Panc1 (cell line): ENCODE data around the gene RAP2B. TPM values are rescaled to one million over a fixed set of nuclear protein-coding genes. Genes with fewer than 3 reads are reported as not detected.

ENCODE experiments used
- ATAC-seq: fragments of 200-7000 bp; cut with Tn5 transposase; 2 replicates; pipeline ENCODE4 v1.9.1; 2020; ENCODE audit warnings: mild to moderate bottlenecking, moderate library complexity
- BruUV-seq: library from RNA; stranded (reverse); fragments of 400-500 nt; replicated peaks from 2 replicates; lab custom pipeline; 2021; lab: Mats Ljungman, UMichigan
- CTCF ChIA-PET: fragments of 300-600 bp; sonication (Branson Sonifier 250); formaldehyde crosslinking; loops from one replicate; lab custom pipeline; 2022; ENCODE audit warnings: antibody characterized with exemption; lab: Charles Lee
- POLR2A ChIA-PET: fragments of 300-600 bp; sonication (Branson Sonifier 250); formaldehyde crosslinking; loops from one replicate; lab custom pipeline; 2022; ENCODE audit warnings: antibody characterized with exemption; lab: Charles Lee
- DNase-seq: peaks from one replicate; pipeline ENCODE4 v3.0.0-alpha.2; 2010; ENCODE audit warnings: low read depth, low spot score
- H3K27ac ChIP-seq: 2 replicates; pipeline ENCODE4 v1.5.1; 2011; ENCODE audit warnings: mild to moderate bottlenecking, low read length, inconsistent platforms
- H3K27me3 ChIP-seq: fragments of 200-500 bp; sonication (Bioruptor generic); 2 replicates; pipeline ENCODE4 v1.6.0; 2014; ENCODE audit warnings: low read length, inconsistent platforms; ENCODE audit not compliant: control insufficient read depth, insufficient read depth
- H3K36me3 ChIP-seq: fragments of 200-500 bp; sonication (Bioruptor generic); 2 replicates; pipeline ENCODE4 v1.5.1; 2014; ENCODE audit warnings: inconsistent platforms, mild to moderate bottlenecking, low read length, moderate library complexity; ENCODE audit not compliant: control insufficient read depth, insufficient read depth
- H3K4me1 ChIP-seq: 2 replicates; pipeline ENCODE4 v1.5.1; 2011; ENCODE audit warnings: inconsistent platforms, mild to moderate bottlenecking, low read length, moderate library complexity; ENCODE audit not compliant: control insufficient read depth, insufficient read depth
- H3K4me3 ChIP-seq, 2 experiments: 2 replicates each; pipeline ENCODE4 v1.5.1; 2011 to 2012; ENCODE audit warnings: low read depth in 2 of 2, low read length in 2 of 2, mild to moderate bottlenecking in 2 of 2, inconsistent platforms in 1 of 2, moderate library complexity in 1 of 2
- H3K9me3 ChIP-seq: fragments of 200-500 bp; sonication (Bioruptor generic); 2 replicates; pipeline ENCODE4 v1.5.1; 2014; ENCODE audit warnings: low read depth, mild to moderate bottlenecking, inconsistent platforms, low read length, moderate library complexity; ENCODE audit not compliant: control insufficient read depth, insufficient read depth
- POLR2AphosphoS5 ChIP-seq: IDR thresholded peaks from 2 replicates; pipeline ENCODE4 v1.6.1; 2012; ENCODE audit warnings: mild to moderate bottlenecking, low read depth, low read length, moderate library complexity
- REST ChIP-seq, 2 experiments: IDR thresholded peaks; 2 replicates each; pipeline ENCODE4 v1.6.1; 2011 to 2012; ENCODE audit warnings: low read depth in 2 of 2, control low read depth in 1 of 2, low read length in 1 of 2, mild to moderate bottlenecking in 1 of 2, moderate library complexity in 1 of 2; ENCODE audit not compliant: insufficient read depth in 1 of 2
- SIN3A ChIP-seq: IDR thresholded peaks from 2 replicates; pipeline ENCODE4 v1.6.1; 2012; ENCODE audit warnings: low read depth, mild to moderate bottlenecking, low read length, moderate library complexity, borderline replicate concordance; ENCODE audit not compliant: insufficient read depth
- TCF7L2 ChIP-seq: IDR thresholded peaks from 2 replicates; pipeline ENCODE4 v1.6.1; 2011; ENCODE audit warnings: mild to moderate bottlenecking, low read depth, low read length, inconsistent platforms
- in situ Hi-C: cut with HindIII; loops from 2 replicates; pipeline ENCODE4 v1.10.0; 2016; ENCODE audit warnings: low sequenced_read_pairs, low pct_unique_long_range_greater_than_20kb
- intact Hi-C: fragments of 100-400 bp; cut with micrococcal nuclease; formaldehyde crosslinking; loops from one replicate; pipeline ENCODE4 v1.10.0; 2022; ENCODE audit not compliant: unreplicated experiment
- total RNA-seq: library from RNA; stranded (reverse); gene quantifications from one replicate; pipeline ENCODE4 v1.2.1, GENCODE V29; 2021; ENCODE audit not compliant: unreplicated experiment
- TF ChIP-seq, protein P1 (sequence below): fragments of 450-650 bp; IDR thresholded peaks from 2 replicates; pipeline ENCODE4 v1.5.1; 2017; ENCODE audit warnings: mild to moderate bottlenecking

Gene RAP2B
- total RNA-seq, 1 experiment from 2014 or later: 14.7 TPM

DNA sequence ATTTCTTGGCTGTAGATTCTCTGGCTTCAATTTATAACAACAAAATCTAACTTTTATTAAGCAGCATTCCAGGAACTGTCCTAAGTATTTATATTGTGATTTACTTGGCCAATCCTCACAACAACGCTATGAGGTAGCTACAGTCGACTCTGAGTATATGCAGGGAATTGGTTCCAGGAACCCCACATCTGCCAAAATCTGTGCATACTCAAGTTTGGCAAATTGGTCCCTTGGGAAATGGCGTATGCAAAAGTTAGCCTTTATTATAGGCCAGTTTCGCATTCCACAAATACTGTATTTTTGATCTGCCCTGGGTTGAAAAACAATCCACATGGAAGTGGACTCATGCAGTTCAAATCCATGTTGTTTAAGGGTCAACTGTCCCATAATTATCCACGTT is 53.9 kb downstream of the RAP2B start:
- ATAC-seq (no peak), DNase-seq (no peak)
- Histone ChIP-seq H3K9me3 (no peaks in the 10 kb centered on the region), H3K4me3 (no peak overlapping the region), H3K27ac (no peak overlapping the region), H3K27me3 (no peaks in the 10 kb centered on the region), H3K36me3 (no peaks in the 10 kb centered on the region), H3K4me1 (no peaks in the 10 kb centered on the region)
- POLR2A ChIA-PET: no interaction called here
- no peak for TF ChIP-seq TCF7L2
- no peak for TF ChIP-seq REST (IDR thresholded peaks at IDR 0.05; ENCODE audit: insufficient read depth in 1 of 2, low read depth in 2 of 2, low read length in 1 of 2)
- TF ChIP-seq POLR2AphosphoS5: no peak
- no peak for TF ChIP-seq SIN3A
- no TSS peak for BruUV-seq
- intact Hi-C loops (no loop called here), in situ Hi-C loops (no loop called here)
- CTCF ChIA-PET: no interaction called here

GRCh38 chr3:153216928-153217327 is 54.9 kb downstream of the RAP2B start:
- no peak overlapping the region for H3K27ac ChIP-seq
- H3K4me1 ChIP-seq: no peaks in the 10 kb centered on the region
- in situ Hi-C loops (no loop called here), intact Hi-C loops (no loop called here)
- POLR2A ChIA-PET: no interaction called here
- no TSS peak for BruUV-seq
- no peaks in the 10 kb centered on the region for H3K27me3 ChIP-seq
- H3K36me3 ChIP-seq: no peaks in the 10 kb centered on the region
- no peaks in the 10 kb centered on the region for H3K9me3 ChIP-seq
- CTCF ChIA-PET: no interaction called here
- ATAC-seq: no peak
- DNase-seq: no peak
- H3K4me3 ChIP-seq: no peak overlapping the region
- TF ChIP-seq, protein P1, sequence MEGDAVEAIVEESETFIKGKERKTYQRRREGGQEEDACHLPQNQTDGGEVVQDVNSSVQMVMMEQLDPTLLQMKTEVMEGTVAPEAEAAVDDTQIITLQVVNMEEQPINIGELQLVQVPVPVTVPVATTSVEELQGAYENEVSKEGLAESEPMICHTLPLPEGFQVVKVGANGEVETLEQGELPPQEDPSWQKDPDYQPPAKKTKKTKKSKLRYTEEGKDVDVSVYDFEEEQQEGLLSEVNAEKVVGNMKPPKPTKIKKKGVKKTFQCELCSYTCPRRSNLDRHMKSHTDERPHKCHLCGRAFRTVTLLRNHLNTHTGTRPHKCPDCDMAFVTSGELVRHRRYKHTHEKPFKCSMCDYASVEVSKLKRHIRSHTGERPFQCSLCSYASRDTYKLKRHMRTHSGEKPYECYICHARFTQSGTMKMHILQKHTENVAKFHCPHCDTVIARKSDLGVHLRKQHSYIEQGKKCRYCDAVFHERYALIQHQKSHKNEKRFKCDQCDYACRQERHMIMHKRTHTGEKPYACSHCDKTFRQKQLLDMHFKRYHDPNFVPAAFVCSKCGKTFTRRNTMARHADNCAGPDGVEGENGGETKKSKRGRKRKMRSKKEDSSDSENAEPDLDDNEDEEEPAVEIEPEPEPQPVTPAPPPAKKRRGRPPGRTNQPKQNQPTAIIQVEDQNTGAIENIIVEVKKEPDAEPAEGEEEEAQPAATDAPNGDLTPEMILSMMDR: no peak
- TF ChIP-seq SIN3A: no peak
- TF ChIP-seq POLR2AphosphoS5: no peak
- no peak for TF ChIP-seq TCF7L2
- no peak for TF ChIP-seq REST (IDR thresholded peaks at IDR 0.05; ENCODE audit: insufficient read depth in 1 of 2, low read depth in 2 of 2, low read length in 1 of 2)
